Measurements from ENCODE around the gene VDR.

DNA sequence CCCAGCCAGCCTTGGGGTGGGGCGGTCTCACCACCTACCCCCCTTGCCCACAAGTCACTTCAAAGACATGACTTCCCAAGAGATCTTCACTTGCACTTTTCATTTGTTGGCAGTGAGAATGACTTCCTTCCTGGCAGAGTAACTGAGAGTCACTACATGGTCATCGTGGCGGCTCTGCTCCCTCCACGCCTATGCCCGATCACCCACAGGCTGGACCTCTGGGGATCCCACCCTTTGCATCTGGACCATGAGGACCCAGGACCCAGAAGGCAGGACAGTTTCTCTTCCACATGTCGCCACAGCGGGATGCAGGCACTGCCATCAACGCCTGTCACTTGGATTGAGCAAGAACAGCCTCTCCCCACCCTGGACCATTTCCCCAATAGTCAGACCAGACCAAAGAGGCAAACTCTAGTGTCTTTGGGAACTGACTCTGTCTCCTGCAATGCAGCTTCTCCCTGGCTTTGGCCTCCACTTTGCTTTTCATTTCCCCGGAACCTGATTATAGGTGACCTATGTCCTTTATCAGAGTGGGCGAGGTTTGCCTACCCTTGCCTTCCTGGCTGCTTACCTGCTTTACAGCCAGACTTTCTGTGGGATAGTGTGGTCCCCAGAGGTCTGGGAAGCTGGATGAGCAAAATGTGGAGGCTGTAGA lies 3.6 kb downstream of the VDR start:
- TF ChIP-seq POLR2A (IDR thresholded peaks at IDR 0.05) = no peak
- TF ChIP-seq, protein P1, sequence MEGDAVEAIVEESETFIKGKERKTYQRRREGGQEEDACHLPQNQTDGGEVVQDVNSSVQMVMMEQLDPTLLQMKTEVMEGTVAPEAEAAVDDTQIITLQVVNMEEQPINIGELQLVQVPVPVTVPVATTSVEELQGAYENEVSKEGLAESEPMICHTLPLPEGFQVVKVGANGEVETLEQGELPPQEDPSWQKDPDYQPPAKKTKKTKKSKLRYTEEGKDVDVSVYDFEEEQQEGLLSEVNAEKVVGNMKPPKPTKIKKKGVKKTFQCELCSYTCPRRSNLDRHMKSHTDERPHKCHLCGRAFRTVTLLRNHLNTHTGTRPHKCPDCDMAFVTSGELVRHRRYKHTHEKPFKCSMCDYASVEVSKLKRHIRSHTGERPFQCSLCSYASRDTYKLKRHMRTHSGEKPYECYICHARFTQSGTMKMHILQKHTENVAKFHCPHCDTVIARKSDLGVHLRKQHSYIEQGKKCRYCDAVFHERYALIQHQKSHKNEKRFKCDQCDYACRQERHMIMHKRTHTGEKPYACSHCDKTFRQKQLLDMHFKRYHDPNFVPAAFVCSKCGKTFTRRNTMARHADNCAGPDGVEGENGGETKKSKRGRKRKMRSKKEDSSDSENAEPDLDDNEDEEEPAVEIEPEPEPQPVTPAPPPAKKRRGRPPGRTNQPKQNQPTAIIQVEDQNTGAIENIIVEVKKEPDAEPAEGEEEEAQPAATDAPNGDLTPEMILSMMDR (IDR thresholded peaks at IDR 0.05) = no peak

Data from uterus (tissue), 2 donors.